Aorta (tissue), 5 donors: ENCODE data around the gene PMM2. TPM values are rescaled to one million over a fixed set of nuclear protein-coding genes. Genes with fewer than 3 reads are reported as not detected.
"Not testable (repeated sequence)": the region's sequence is repeated elsewhere in the genome, so short reads cannot be mapped to it uniquely, and the experiment has no call there.

Source experiments
- ATAC-seq: fragments of 200-7000 bp; cut with Tn5 transposase; one replicate; pipeline ENCODE4 v1.9.1; 2022; ENCODE audit warnings: moderate library complexity; ENCODE audit not compliant: low FRiP score
- DNase-seq, 2 donors: peaks; one replicate each; pipeline ENCODE4 v3.0.0-alpha.2; 2020
- H3K27ac ChIP-seq, 2 donors: one replicate each; pipeline ENCODE4 v1.5.1; 2013; ENCODE audit warnings: low read length in 2 of 2, mild to moderate bottlenecking in 2 of 2, moderate library complexity in 2 of 2, control low read depth in 1 of 2, inconsistent platforms in 1 of 2, low read depth in 1 of 2
- H3K27me3 ChIP-seq, 2 donors: one replicate each; pipeline ENCODE4 v1.6.1; 2013; ENCODE audit warnings: control low read depth in 1 of 2, low read length in 1 of 2, mild to moderate bottlenecking in 1 of 2, moderate library complexity in 1 of 2; ENCODE audit not compliant: insufficient read depth in 2 of 2, control insufficient read depth in 1 of 2
- H3K36me3 ChIP-seq, 2 donors: one replicate each; pipeline ENCODE4 v1.6.1; 2013; ENCODE audit warnings: control low read depth in 1 of 2, low read length in 1 of 2, mild to moderate bottlenecking in 1 of 2; ENCODE audit not compliant: insufficient read depth in 2 of 2, control insufficient read depth in 1 of 2
- H3K4me1 ChIP-seq, 2 donors: one replicate each; pipeline ENCODE4 v1.6.1; 2013; ENCODE audit warnings: low read length in 2 of 2, control low read depth in 1 of 2, mild to moderate bottlenecking in 1 of 2, moderate library complexity in 1 of 2; ENCODE audit not compliant: insufficient read depth in 2 of 2, control insufficient read depth in 1 of 2
- H3K4me3 ChIP-seq, 2 donors: one replicate each; pipeline ENCODE4 v1.5.1; 2013; ENCODE audit warnings: low read length in 2 of 2, control low read depth in 1 of 2, mild to moderate bottlenecking in 1 of 2
- H3K9me3 ChIP-seq: one replicate; pipeline ENCODE4 v1.6.1; 2013; ENCODE audit warnings: mild to moderate bottlenecking, low read length; ENCODE audit not compliant: control insufficient read depth
- whole genome bisulfite sequencing, 2 donors: extraction: QIAGEN DNeasy Blood & Tissue Kit; methylation state at CpG; one replicate each; pipeline ENCODE4 v1.1.7; 2013; 5-methylcytosine and 5-hydroxymethylcytosine counted together
- intact Hi-C, 2 donors: fragments of 100-400 bp; cut with DNase I; formaldehyde crosslinking; loops; one replicate each; pipeline versions ENCODE4 v1.14.2 to v1.15.0; 2022
- polyA plus RNA-seq, 2 donors: library from polyadenylated mRNA; stranded (reverse); fragments of 200-250 nt; gene quantifications; one replicate each; pipeline ENCODE4 v1.2.3, GENCODE V29; 2013
- total RNA-seq, 2 donors: library from RNA; stranded (reverse); fragmentation: NEBNext Ultra II Directional; extraction: Animal tissue kit (Norgen Biotek cat#: 25700); gene quantifications; one replicate each; pipeline ENCODE4 v1.2.1, GENCODE V29; 2021
- donor health status: healthy with polysubstance abuse.
- donor health status: Bipolar disorder and iron deficiency.
- donor health status: DM: no; HTN: no; CAD: no.
- donor health status: DM: no; HTN: no; CAD: no.
- donor health status: DM: yes; HTN: yes; CAD: no.

Gene PMM2
- total and polyA plus RNA-seq, 4 donors, result 7.8 to 48.4 (median 31.7) TPM

DNA sequence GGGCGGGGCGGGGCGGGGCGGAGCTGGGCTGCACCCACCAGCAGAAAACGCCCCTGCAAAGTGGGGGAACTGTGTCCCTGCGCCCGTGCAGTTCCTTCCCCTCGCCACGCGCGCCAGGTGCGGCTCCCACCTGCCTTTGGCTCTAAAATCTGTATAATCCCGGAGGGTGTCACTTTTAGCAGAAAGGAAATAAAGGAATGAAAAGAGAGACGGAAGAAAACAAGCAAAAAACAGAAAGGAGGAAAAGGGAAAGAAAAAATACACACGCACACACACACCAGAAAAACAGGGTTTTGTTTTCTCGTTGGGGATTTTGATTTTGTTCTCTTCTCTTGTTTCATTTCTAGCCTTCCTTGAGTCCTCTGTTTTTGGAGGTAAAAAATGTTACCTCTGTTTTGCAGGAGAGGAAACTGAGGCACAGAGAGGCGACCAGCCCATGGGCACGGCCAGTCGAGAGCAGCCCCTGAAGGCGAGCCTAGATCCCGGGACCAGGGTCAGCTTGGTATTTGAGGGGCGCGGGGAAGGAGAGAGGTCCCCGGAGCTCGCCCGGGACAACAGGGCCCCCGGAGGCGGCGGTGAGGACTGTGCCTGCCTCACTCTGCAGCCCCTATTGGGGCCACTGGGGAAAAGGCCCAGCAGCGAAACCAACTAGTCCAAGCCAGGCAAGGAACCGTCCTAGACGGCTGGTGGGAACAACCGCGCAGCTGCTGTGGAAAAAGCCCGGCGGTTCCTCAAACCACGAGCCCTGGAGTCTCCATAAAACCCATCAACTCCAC is 71.8 kb downstream of the PMM2 start:
- ATAC-seq (no peak), DNase-seq (no peak)
- Histone ChIP-seq H3K27me3 (no peaks in the 10 kb centered on the region), H3K36me3 (no peaks in the 10 kb centered on the region), H3K4me1 (no peaks in the 10 kb centered on the region), H3K27ac (peak overlapping the region in 1 of 2 donors; percentile 8), H3K9me3 (no peaks in the 10 kb centered on the region), H3K4me3 (peak overlapping the region in 1 of 2 donors; percentile 28)
- intact Hi-C loops, result loop anchor here (2.0 to 5.0 kb wide), 2 partner anchors 72 to 73 kb away; partner anchors contain the start of genes PMM2 (in 2 of the 2) and TMEM186 (in 2 of the 2)
- 27 to 32% methylated on average over 34 to 37 of the region's 37 CpGs for WGBS, 2 donors

DNA sequence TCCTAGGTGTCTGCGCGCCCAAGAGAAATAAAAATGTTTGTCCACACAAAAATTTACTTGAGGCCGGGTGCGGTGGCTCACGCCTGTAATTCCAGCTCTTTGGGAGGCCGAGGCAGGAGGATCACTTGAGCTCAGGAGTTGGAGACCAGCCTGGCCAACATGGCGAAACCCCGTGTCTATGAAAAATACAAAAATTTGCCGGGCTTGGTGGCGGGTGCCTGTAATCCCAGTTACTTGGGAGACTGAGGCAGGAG is 72.3 kb downstream of the PMM2 start:
- intact Hi-C loops, result loop anchor here (2.0 to 5.0 kb wide), 2 partner anchors 73 kb away; partner anchors contain the start of genes PMM2 (in 2 of the 2) and TMEM186 (in 2 of the 2)
- WGBS, 2 donors, result 95 to 96% methylated on average over 10 of the region's 10 CpGs
- not testable (repeated sequence) for H3K4me3 ChIP-seq, ATAC-seq, DNase-seq, H3K27me3 ChIP-seq, H3K9me3 ChIP-seq, H3K4me1 ChIP-seq, H3K27ac ChIP-seq, H3K36me3 ChIP-seq

DNA sequence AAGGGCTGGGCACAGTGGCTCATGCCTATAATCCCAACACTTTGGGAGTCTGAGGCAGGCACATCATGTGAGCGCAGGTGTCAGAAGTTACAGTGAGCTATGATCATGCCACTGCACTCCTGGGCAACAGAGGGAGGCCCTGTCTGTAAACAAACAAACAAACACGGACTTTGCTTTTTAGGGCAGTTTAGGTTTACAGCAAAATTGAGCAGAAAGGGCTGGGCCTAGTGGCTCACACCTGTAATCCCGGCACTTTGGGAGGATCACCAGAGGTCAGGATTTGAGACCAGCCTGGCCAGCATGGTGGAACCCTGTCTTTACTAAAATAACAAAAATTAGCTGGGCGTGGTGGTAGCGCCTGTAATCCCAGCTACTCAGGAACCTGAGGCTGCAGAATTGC is 74.4 kb downstream of the PMM2 start:
- no peak for DNase-seq
- no peaks in the 10 kb centered on the region for H3K36me3 ChIP-seq
- ATAC-seq, result no peak
- H3K27me3 ChIP-seq, result no peaks in the 10 kb centered on the region
- H3K4me3 ChIP-seq, result no peak overlapping the region
- intact Hi-C loops, result no loop called here
- no peaks in the 10 kb centered on the region for H3K9me3 ChIP-seq
- 94 to 95% methylated on average over 5 of the region's 5 CpGs for WGBS, 2 donors
- H3K4me1 ChIP-seq, result no peaks in the 10 kb centered on the region
- H3K27ac ChIP-seq, result no peak overlapping the region

DNA sequence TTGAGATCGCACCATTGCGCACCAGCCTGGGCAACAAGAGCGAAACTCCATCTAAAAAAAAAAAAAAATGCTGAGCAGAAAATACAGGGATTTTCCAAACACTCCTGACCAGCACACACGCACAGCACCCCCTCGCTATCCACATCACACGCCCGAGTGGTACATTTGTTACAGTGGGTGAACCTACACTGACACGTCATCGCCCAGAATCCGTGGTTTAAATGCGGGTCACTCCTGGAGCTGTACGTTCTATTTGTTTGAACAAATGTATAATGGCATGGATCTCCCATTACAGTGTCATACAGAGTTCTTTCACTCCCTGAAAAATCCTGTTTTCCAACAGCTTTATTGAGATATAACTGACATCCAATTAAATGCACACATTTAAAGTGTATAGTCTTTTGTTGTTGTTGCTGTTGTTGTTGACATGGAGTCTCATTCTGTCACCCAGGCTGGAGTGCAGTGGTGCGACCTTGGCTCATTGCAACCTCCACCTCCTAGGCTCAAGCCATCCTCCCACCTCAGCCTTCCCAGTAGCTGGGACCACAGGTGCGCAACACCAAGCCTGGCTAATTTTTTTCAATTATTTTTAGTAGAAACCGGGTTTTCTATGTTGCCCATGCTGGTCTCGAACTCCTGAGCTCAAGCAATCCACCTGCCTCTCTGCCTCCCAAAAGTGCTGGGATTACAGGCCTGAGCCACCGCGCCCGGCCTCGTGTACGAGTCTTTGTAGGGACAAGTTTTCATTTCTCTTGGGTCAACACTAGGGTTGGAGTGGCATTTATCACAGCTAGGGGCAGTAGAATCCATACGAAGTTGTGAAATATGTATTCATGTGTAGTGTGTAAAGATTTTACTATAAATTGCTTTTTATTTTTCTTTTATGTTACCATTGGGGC is 75.6 kb downstream of the PMM2 start:
- Histone ChIP-seq H3K36me3 (no peaks in the 10 kb centered on the region), H3K27me3 (no peaks in the 10 kb centered on the region), H3K9me3 (no peaks in the 10 kb centered on the region), H3K4me3 (no peak overlapping the region), H3K27ac (no peak overlapping the region), H3K4me1 (no peaks in the 10 kb centered on the region)
- WGBS, 2 donors, result 90 to 92% methylated on average over 22 of the region's 22 CpGs
- intact Hi-C loops, result no loop called here
- no peak for ATAC-seq
- no peak for DNase-seq

DNA sequence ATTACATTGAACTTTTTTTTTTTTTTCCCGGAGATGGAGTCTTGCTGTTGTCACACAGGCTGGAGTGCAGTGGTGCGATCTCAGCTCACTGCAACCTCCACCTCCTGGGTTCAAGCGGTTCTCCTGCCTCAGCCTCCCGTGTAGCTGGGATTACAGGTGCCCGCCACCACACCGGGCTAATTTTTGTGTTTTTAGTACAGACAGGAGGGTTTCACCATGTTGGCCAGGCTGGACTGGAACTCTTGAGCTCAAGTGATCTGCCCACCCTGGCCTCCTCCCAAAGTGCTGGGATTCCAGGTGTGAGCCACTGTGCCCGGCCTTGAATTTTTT is 76.2 kb downstream of the PMM2 start:
- H3K27ac ChIP-seq, DNase-seq, ATAC-seq, H3K9me3 ChIP-seq, H3K27me3 ChIP-seq, intact Hi-C loops, H3K36me3 ChIP-seq, H3K4me1 ChIP-seq, H3K4me3 ChIP-seq: not testable (repeated sequence)
- 85 to 88% methylated on average over 7 of the region's 7 CpGs for WGBS, 2 donors

DNA sequence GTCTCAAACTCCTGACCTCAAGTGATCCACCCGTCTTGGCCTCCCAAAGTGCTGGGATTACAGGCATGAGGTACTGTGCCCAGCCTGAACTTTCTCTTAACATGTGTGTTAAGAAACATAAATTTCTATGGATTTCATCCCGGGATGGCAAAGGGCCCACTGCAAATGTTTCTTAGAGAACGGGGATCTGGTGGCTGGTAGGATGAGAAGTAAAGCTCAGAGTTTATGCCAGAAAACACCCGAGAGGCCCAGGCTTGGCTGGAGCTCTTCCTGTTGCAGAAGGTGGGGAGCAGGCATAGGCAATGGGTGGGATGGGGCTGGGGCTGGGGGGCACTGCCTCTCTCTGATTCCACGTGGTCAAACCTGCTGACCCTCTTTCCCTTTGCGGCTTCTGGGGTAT is 76.7 kb downstream of the PMM2 start:
- Histone ChIP-seq H3K36me3 (no peaks in the 10 kb centered on the region), H3K9me3 (no peaks in the 10 kb centered on the region), H3K27ac (no peak overlapping the region), H3K4me3 (no peak overlapping the region), H3K4me1 (no peaks in the 10 kb centered on the region), H3K27me3 (no peaks in the 10 kb centered on the region)
- WGBS, 2 donors, result 11 to 14% methylated on average over 6 of the region's 6 CpGs
- ATAC-seq (no peak), DNase-seq (no peak)
- intact Hi-C loops, result no loop called here

DNA sequence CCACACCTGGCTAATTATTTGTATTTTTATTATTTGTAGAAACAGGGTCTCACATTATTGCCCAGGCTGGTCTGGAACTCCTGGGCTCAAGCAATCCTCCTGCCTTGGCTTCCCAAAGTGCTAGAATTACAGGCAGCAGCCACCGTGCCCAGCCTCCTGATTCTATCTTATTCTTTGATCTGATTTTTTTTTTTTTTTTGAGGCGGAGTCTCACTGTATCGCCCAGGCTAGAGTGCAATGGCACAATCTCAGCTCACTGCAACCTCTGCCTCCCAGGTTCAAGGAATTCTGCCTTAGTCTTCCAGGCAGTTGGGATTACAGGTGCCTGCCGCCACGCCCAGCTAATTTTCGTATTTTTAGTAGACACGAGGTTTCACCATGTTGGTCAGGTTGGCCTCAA is 77.7 kb downstream of the PMM2 start:
- ATAC-seq, H3K4me3 ChIP-seq, H3K27ac ChIP-seq, intact Hi-C loops, H3K36me3 ChIP-seq, H3K4me1 ChIP-seq, DNase-seq, H3K9me3 ChIP-seq, H3K27me3 ChIP-seq: not testable (repeated sequence)
- 73 to 86% methylated on average over 7 of the region's 7 CpGs for WGBS, 2 donors

DNA sequence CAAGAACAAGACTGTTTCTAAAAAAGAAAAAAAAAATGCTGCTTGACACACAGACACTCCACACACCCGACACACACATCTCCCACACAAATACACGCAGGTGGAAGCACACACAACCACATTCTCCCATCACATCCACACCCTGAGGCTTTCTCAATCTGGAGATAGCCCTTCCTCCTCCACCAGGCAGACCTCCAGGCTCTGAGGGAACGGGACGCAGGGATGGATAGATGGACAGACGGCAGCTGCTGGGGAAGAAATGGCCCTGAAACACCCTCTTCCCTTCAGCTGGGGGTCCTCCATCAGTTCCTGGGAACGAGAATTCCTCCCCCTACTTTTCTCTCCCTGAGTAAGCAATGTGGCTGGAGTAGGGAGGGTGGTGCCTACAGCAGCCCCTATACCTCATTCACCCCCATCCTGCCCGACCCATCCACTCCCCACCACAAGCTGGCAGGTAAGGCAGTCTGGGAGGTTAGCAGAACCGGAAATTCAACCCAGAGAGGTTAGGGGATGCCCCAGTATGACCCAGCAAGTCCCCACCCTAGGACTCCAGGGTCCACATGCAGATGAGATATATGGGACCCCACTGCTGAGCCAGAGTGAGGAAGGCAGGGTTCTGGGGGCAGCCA is 80.4 kb downstream of the PMM2 start:
- peak in 1 of 2 donors; percentile 3 for DNase-seq
- Histone ChIP-seq H3K9me3 (no peaks in the 10 kb centered on the region), H3K27me3 (no peaks in the 10 kb centered on the region), H3K36me3 (no peaks in the 10 kb centered on the region), H3K4me1 (no peaks in the 10 kb centered on the region), H3K27ac (no peak overlapping the region), H3K4me3 (no peak overlapping the region)
- WGBS, 2 donors, result 72 to 77% methylated on average over 8 of the region's 8 CpGs
- intact Hi-C loops, result no loop called here
- ATAC-seq, result no peak
